HepG2 (cell line): ENCODE data around the gene TRIM10. TPM values are rescaled to one million over a fixed set of nuclear protein-coding genes. Genes with fewer than 3 reads are reported as not detected.

Source experiments
- AGO1 ChIP-seq: fragments of 200-400 bp; formaldehyde crosslinking; IDR thresholded peaks from 2 replicates; pipeline ENCODE4 v1.6.1; 2017; ENCODE audit warnings: mild to moderate bottlenecking, low read depth, low read length, moderate library complexity; ENCODE audit not compliant: poor library complexity, severe bottlenecking
- AGO2 ChIP-seq: fragments of 200-400 bp; formaldehyde crosslinking; optimal IDR thresholded peaks from 2 replicates; pipeline ENCODE3; 2017; ENCODE audit warnings: mild to moderate bottlenecking, low read depth, low read length, moderate library complexity
- ELK4 ChIP-seq: sonication (generic); formaldehyde crosslinking; IDR thresholded peaks from 2 replicates; pipeline ENCODE4 v1.9.0; 2021; ENCODE audit warnings: missing genetic modification reagents, borderline replicate concordance
- GLMP ChIP-seq: sonication (generic); formaldehyde crosslinking; IDR thresholded peaks from 2 replicates; pipeline ENCODE4 v1.9.0; 2021; ENCODE audit warnings: missing genetic modification reagents, mild to moderate bottlenecking, borderline replicate concordance
- HNRNPK ChIP-seq: fragments of 200-400 bp; formaldehyde crosslinking; IDR thresholded peaks from 2 replicates; pipeline ENCODE4 v1.6.1; 2018; ENCODE audit warnings: low read length, low read depth, moderate library complexity, mild to moderate bottlenecking; ENCODE audit not compliant: poor library complexity, severe bottlenecking
- MBNL3 ChIP-seq: fragments of 250-450 bp; sonication (Bioruptor Pico); conservative IDR thresholded peaks from 2 replicates; pipeline ENCODE4 v1.8.0; 2022; ENCODE audit warnings: mild to moderate bottlenecking, inconsistent platforms
- REST ChIP-seq, 2 experiments: IDR thresholded peaks; 2 replicates each; pipeline ENCODE4 v1.6.1; 2011 to 2012; ENCODE audit warnings: low read length in 2 of 2, borderline replicate concordance in 1 of 2, low read depth in 1 of 2, mild to moderate bottlenecking in 1 of 2, moderate library complexity in 1 of 2
- SRSF9 ChIP-seq: fragments of 200-400 bp; formaldehyde crosslinking; IDR thresholded peaks from 2 replicates; pipeline ENCODE4 v1.6.1; 2018; ENCODE audit warnings: borderline replicate concordance, mild to moderate bottlenecking, low read depth, low read length; ENCODE audit not compliant: insufficient read depth, poor library complexity, severe bottlenecking
- TAF1 ChIP-seq: sonication (generic); formaldehyde crosslinking; IDR thresholded peaks from 2 replicates; pipeline ENCODE4 v1.4.0; 2020; ENCODE audit warnings: missing genetic modification reagents
- TBL1XR1 ChIP-seq: fragments of 150-350 bp; IDR thresholded peaks from 2 replicates; pipeline ENCODE4 v1.6.1; 2014; ENCODE audit warnings: borderline replicate concordance, low read length; ENCODE audit not compliant: partially characterized antibody
- ZNF646 ChIP-seq: sonication (generic); formaldehyde crosslinking; IDR thresholded peaks from 2 replicates; pipeline ENCODE4 v1.9.0; 2021; ENCODE audit warnings: mild to moderate bottlenecking, missing genetic modification reagents
- ZNF749 ChIP-seq: sonication (generic); formaldehyde crosslinking; IDR thresholded peaks from 2 replicates; pipeline ENCODE4 v1.8.0; 2022; ENCODE audit warnings: mild to moderate bottlenecking, missing genetic modification reagents, moderate library complexity, borderline replicate concordance
- ZNF790 ChIP-seq: sonication (generic); formaldehyde crosslinking; IDR thresholded peaks from 2 replicates; pipeline ENCODE4 v1.8.0; 2022; ENCODE audit warnings: missing genetic modification reagents, mild to moderate bottlenecking, borderline replicate concordance
- ZNF879 ChIP-seq: sonication (generic); formaldehyde crosslinking; IDR thresholded peaks from 2 replicates; pipeline ENCODE4 v1.8.1; 2023; ENCODE audit warnings: missing genetic modification reagents
- polyA plus RNA-seq, 8 experiments: library from polyadenylated mRNA; depleted of rRNA in 3 of 8; stranded (reverse) in 7 of 8; unstranded in 1 of 8; fragments of >200 nt; fragmentation: Illumina TruSeq in 4 of 8; extraction: Trizol in 4 of 8; gene quantifications; 2 replicates each; pipeline versions ENCODE4 v1.2.1 to v1.2.3, GENCODE V29; 2011 to 2016; ENCODE audit warnings: low read depth in 4 of 8, missing spikeins in 1 of 8, mixed read lengths in 1 of 8; ENCODE audit not compliant: insufficient read depth in 1 of 8
- total RNA-seq, 5 experiments: library from RNA; depleted of rRNA; stranded (reverse); fragments of >200 nt; fragmentation: Illumina TruSeq; extraction: Trizol; gene quantifications; 2 replicates each; pipeline ENCODE4 v1.2.3, GENCODE V29; 2016; ENCODE audit warnings: low read depth in 1 of 5

The TRIM10 gene
- total and polyA plus RNA-seq, 2 of the 13 experiments (the other 11 are each of a cell fraction or from before 2014, with no cell fraction given) = 4.1 to 6.8 TPM

- TF ChIP-seq REST (IDR thresholded peaks at IDR 0.05; ENCODE audit: borderline replicate concordance in 1 of 2, low read depth in 1 of 2, low read length in 2 of 2) (no peak), SRSF9 (no peak), AGO1 (no peak), TAF1 (CRISPR knock-in tag) (no peak), ELK4 (CRISPR knock-in tag) (no peak), ZNF879 (no peak), ZNF646 (CRISPR knock-in tag) (no peak), GLMP (CRISPR knock-in tag) (no peak), AGO2 (no peak), TBL1XR1 (peak; percentile 25), ZNF749 (CRISPR knock-in tag) (no peak), MBNL3 (CRISPR knock-in tag) (no peak), ZNF790 (CRISPR knock-in tag) (no peak), HNRNPK (peak; percentile 83)
Measured at GRCh38 chr6:30102970-30103871, 57.8 kb downstream of the TRIM10 start (continued).
